Hepatocyte (in vitro differentiated cells): ENCODE results near the gene CSNK1D. TPM values are rescaled to one million over a fixed set of nuclear protein-coding genes. Genes with fewer than 3 reads are reported as not detected.

Experiments
- DNase-seq: peaks from one replicate; pipeline ENCODE4 v3.0.0-alpha.2; 2016; ENCODE audit warnings: low spot score
- H2AFZ ChIP-seq: fragments of 200-600 bp; sonication (generic); 2 replicates; pipeline ENCODE4 v1.6.0; 2016; ENCODE audit warnings: antibody characterized with exemption, mild to moderate bottlenecking
- H3K27ac ChIP-seq: fragments of 200-600 bp; sonication (generic); 2 replicates; pipeline ENCODE4 v1.5.1; 2016; ENCODE audit warnings: mild to moderate bottlenecking
- H3K27me3 ChIP-seq: fragments of 200-600 bp; sonication (generic); 2 replicates; pipeline ENCODE4 v1.6.1; 2016
- H3K36me3 ChIP-seq: fragments of 200-600 bp; sonication (generic); replicated peaks from 2 replicates; pipeline ENCODE4 v1.5.1; 2016; ENCODE audit warnings: low read depth; ENCODE audit not compliant: insufficient read depth
- H3K4me1 ChIP-seq: fragments of 200-600 bp; sonication (generic); 2 replicates; pipeline ENCODE4 v1.5.1; 2016; ENCODE audit warnings: mild to moderate bottlenecking, moderate library complexity; ENCODE audit not compliant: insufficient read depth
- H3K4me2 ChIP-seq: fragments of 200-600 bp; sonication (generic); 2 replicates; pipeline ENCODE4 v1.6.0; 2016
- H3K4me3 ChIP-seq: fragments of 200-600 bp; sonication (generic); 2 replicates; pipeline ENCODE4 v1.5.1; 2016; ENCODE audit warnings: mild to moderate bottlenecking
- H3K79me2 ChIP-seq: fragments of 200-600 bp; sonication (generic); 2 replicates; pipeline ENCODE4 v1.6.0; 2017; ENCODE audit warnings: mild to moderate bottlenecking
- H3K9me2 ChIP-seq: fragments of 200-600 bp; sonication (generic); replicated peaks from 2 replicates; pipeline ENCODE4 v1.6.0; 2017; ENCODE audit warnings: mild to moderate bottlenecking; ENCODE audit not compliant: insufficient read depth
- H3K9me3 ChIP-seq: fragments of 200-600 bp; sonication (generic); 2 replicates; pipeline ENCODE4 v1.5.1; 2016; ENCODE audit warnings: low read depth, mild to moderate bottlenecking
- H4K20me1 ChIP-seq: fragments of 200-600 bp; sonication (generic); 2 replicates; pipeline ENCODE4 v1.6.0; 2016; ENCODE audit warnings: mild to moderate bottlenecking; ENCODE audit not compliant: insufficient read depth, poor library complexity, severe bottlenecking
- CTCF ChIP-seq: fragments of 200-600 bp; sonication (generic); IDR thresholded peaks from 2 replicates; pipeline ENCODE4 v1.5.1; 2016; ENCODE audit warnings: antibody characterized with exemption, mild to moderate bottlenecking; ENCODE audit not compliant: poor library complexity
- EZH2 ChIP-seq: fragments of 200-600 bp; sonication (generic); IDR thresholded peaks from 2 replicates; pipeline ENCODE4 v1.6.1; 2016; ENCODE audit warnings: antibody characterized with exemption, mild to moderate bottlenecking, borderline replicate concordance
- EZH2phosphoT487 ChIP-seq: fragments of 200-600 bp; sonication (generic); IDR thresholded peaks from one replicate; pipeline ENCODE4 v1.6.1; 2018; ENCODE audit warnings: antibody characterized with exemption, mild to moderate bottlenecking, low read depth, moderate library complexity; ENCODE audit not compliant: unreplicated experiment, severe bottlenecking
- WGBS: methylation state at CpG from one replicate; pipeline ENCODE4 v1.1.6; 2016; ENCODE audit warnings: low lambda C conversion rate; ENCODE audit errors: missing lambda C conversion rate; 5-methylcytosine and 5-hydroxymethylcytosine counted together
- polyA plus RNA-seq: library from polyadenylated mRNA; unstranded; fragments of >200 nt; fragmentation: Nextera tagmentation; extraction: Ambion mirVana; gene quantifications from 2 replicates; pipeline ENCODE4 v1.2.1, GENCODE V29; 2016
- total RNA-seq: library from RNA; depleted of rRNA; stranded (reverse); fragments of >200 nt; gene quantifications from 2 replicates; pipeline ENCODE4 v1.2.3, GENCODE V29; 2014

Gene CSNK1D
- total and polyA plus RNA-seq, 2 experiments from 2014 or later, result 72.5 to 152 TPM

- H2AFZ ChIP-seq, result no peak overlapping the region
- H3K4me1 ChIP-seq, result peaks cover 3% of the 10 kb centered on the region
- TF ChIP-seq EZH2phosphoT487 (no peak), EZH2 (no peak)
- no peaks in the 10 kb centered on the region for H3K79me2 ChIP-seq
- no peak overlapping the region for H3K27ac ChIP-seq
- H3K9me3 ChIP-seq, result no peaks in the 10 kb centered on the region
- H3K4me3 ChIP-seq, result no peak overlapping the region
- 98% methylated on average over 40 of the region's 76 CpGs for WGBS
- no peaks in the 10 kb centered on the region for H3K9me2 ChIP-seq
- no peaks in the 10 kb centered on the region for H4K20me1 ChIP-seq
- no peaks in the 10 kb centered on the region for H3K27me3 ChIP-seq
- DNase-seq, result no peak
- H3K36me3 ChIP-seq, result no peaks in the 10 kb centered on the region
- H3K4me2 ChIP-seq, result no peak overlapping the region
These were observed 45.5 kb upstream of the CSNK1D start for GRCh38 chr17:82318772-82319606.

- H3K4me2 ChIP-seq, result no peak overlapping the region
These were observed 44.6 kb upstream of the CSNK1D start for GRCh38 chr17:82318169-82318498.

GRCh38 chr17:82317394-82318168, 44.1 kb upstream of the CSNK1D start, which contains the start of gene CD7:
CD7 (minus strand) TSS chr17:82317608; CDS start chr17:82317495, 113 bp downstream.
- peaks cover 3% of the 10 kb centered on the region for H3K4me1 ChIP-seq
- WGBS, result 82% methylated on average over 26 of the region's 26 CpGs
- H3K27me3 ChIP-seq, result no peaks in the 10 kb centered on the region
- no peaks in the 10 kb centered on the region for H3K79me2 ChIP-seq
- no peak within 1 kb of the TSS for H3K4me3 ChIP-seq
- H3K36me3 ChIP-seq, result no peaks in the 10 kb centered on the region
- H3K9me2 ChIP-seq, result no peaks in the 10 kb centered on the region
- no peak within 1 kb of the TSS for H3K4me2 ChIP-seq
- no peak for DNase-seq
- TF ChIP-seq EZH2 (no peak), EZH2phosphoT487 (no peak), CTCF (no peak)
- H4K20me1 ChIP-seq, result no peaks in the 10 kb centered on the region
- no peaks in the 10 kb centered on the region for H3K9me3 ChIP-seq
- no peak within 1 kb of the TSS for H3K27ac ChIP-seq
- H2AFZ ChIP-seq, result no peak within 1 kb of the TSS

More at GRCh38 chr17:82318169-82318498, 44.6 kb upstream of the CSNK1D start:
- Histone ChIP-seq H3K4me3 (no peak overlapping the region), H2AFZ (no peak overlapping the region), H4K20me1 (no peaks in the 10 kb centered on the region), H3K79me2 (no peaks in the 10 kb centered on the region), H3K4me1 (peaks cover 3% of the 10 kb centered on the region), H3K9me2 (no peaks in the 10 kb centered on the region), H3K27ac (no peak overlapping the region), H3K36me3 (no peaks in the 10 kb centered on the region), H3K27me3 (no peaks in the 10 kb centered on the region), H3K9me3 (no peaks in the 10 kb centered on the region)
- no peak for TF ChIP-seq EZH2
- no peak for TF ChIP-seq EZH2phosphoT487
- TF ChIP-seq CTCF, result no peak
- no peak for DNase-seq
- WGBS, result 97% methylated on average over 20 of the region's 20 CpGs
